Neural cell (in vitro differentiated cells): Measurements from ENCODE around the gene MAP3K15. TPM values are rescaled to one million over a fixed set of nuclear protein-coding genes. Genes with fewer than 3 reads are reported as not detected.

ENCODE experiments used
- H2AFZ ChIP-seq: fragments of 200-600, 300-800 bp; sonication (generic), shearing (Covaris generic); 2 replicates; pipeline ENCODE4 v1.6.0; 2014; ENCODE audit warnings: low read depth, mild to moderate bottlenecking, antibody characterized with exemption, low read length, moderate library complexity
- H3F3A ChIP-seq: fragments of 200-600 bp; shearing (Covaris generic); 2 replicates; pipeline ENCODE4 v1.6.1; 2016; ENCODE audit warnings: mild to moderate bottlenecking, moderate library complexity, mixed read lengths, antibody characterized with exemption, low read length; ENCODE audit not compliant: insufficient read depth, poor library complexity, severe bottlenecking
- H3K27ac ChIP-seq: fragments of 200-600, 300-800 bp; sonication (generic), shearing (Covaris generic); 2 replicates; pipeline ENCODE4 v1.5.1; 2014; ENCODE audit warnings: mild to moderate bottlenecking, low read length, moderate library complexity
- H3K27me3 ChIP-seq: fragments of 300-800, 200-600 bp; sonication (generic), shearing (Covaris generic); 2 replicates; pipeline ENCODE4 v1.6.0; 2014; ENCODE audit warnings: mild to moderate bottlenecking, low read depth, low read length, moderate library complexity; ENCODE audit not compliant: insufficient read depth
- H3K36me3 ChIP-seq: fragments of 300-800, 200-600 bp; sonication (generic), shearing (Covaris generic); 2 replicates; pipeline ENCODE4 v1.5.1; 2014; ENCODE audit warnings: mild to moderate bottlenecking, antibody characterized with exemption, low read length, moderate library complexity; ENCODE audit not compliant: insufficient read depth
- H3K4me2 ChIP-seq: fragments of 300-800, 200-600 bp; sonication (generic), shearing (Covaris generic); 2 replicates; pipeline ENCODE4 v1.6.0; 2014; ENCODE audit warnings: mild to moderate bottlenecking, low read length
- H3K4me3 ChIP-seq: fragments of 300-800, 200-600 bp; sonication (generic), shearing (Covaris generic); 2 replicates; pipeline ENCODE4 v1.5.1; 2014; ENCODE audit warnings: mild to moderate bottlenecking, low read length, moderate library complexity
- H3K79me2 ChIP-seq: fragments of 200-600 bp; shearing (Covaris generic); replicated peaks from 2 replicates; pipeline ENCODE4 v1.6.0; 2014; ENCODE audit warnings: mild to moderate bottlenecking, low read length, moderate library complexity; ENCODE audit not compliant: insufficient read depth
- H3K9ac ChIP-seq: fragments of 300-800, 200-600 bp; sonication (generic), shearing (Covaris generic); 2 replicates; pipeline ENCODE4 v1.6.1; 2016; ENCODE audit warnings: mild to moderate bottlenecking, low read length, mixed read lengths
- H3K9me2 ChIP-seq: fragments of 200-600 bp; shearing (Covaris generic); 2 replicates; pipeline ENCODE4 v1.6.1; 2016; ENCODE audit warnings: mild to moderate bottlenecking, low read length, mixed read lengths; ENCODE audit not compliant: insufficient read depth
- H3K9me3 ChIP-seq: fragments of 200-600, 300-800 bp; sonication (generic), shearing (Covaris generic); 2 replicates; pipeline ENCODE4 v1.6.1; 2016; ENCODE audit warnings: mild to moderate bottlenecking, mixed run types, low read length, moderate library complexity, mixed read lengths
- H4K20me1 ChIP-seq: fragments of 200-600 bp; shearing (Covaris generic); 2 replicates; pipeline ENCODE4 v1.6.1; 2016; ENCODE audit warnings: mild to moderate bottlenecking, mixed run types; ENCODE audit not compliant: insufficient read depth
- EP300 ChIP-seq: fragments of 450-650 bp; conservative IDR thresholded peaks from 2 replicates; pipeline ENCODE4 v1.6.1; 2014; ENCODE audit warnings: antibody characterized with exemption, mild to moderate bottlenecking, moderate library complexity; ENCODE audit not compliant: poor library complexity, severe bottlenecking
- EZH2 ChIP-seq: fragments of 200-600, 300-800 bp; shearing (Covaris generic), sonication (generic); IDR thresholded peaks from 2 replicates; pipeline ENCODE4 v1.6.1; 2014; ENCODE audit warnings: antibody characterized with exemption, low read length, borderline replicate concordance, mild to moderate bottlenecking; ENCODE audit not compliant: insufficient read depth, poor library complexity, severe bottlenecking
- MXI1 ChIP-seq: fragments of 450-650 bp; conservative IDR thresholded peaks from 2 replicates; pipeline ENCODE4 v1.6.1; 2014; ENCODE audit warnings: antibody characterized with exemption, mild to moderate bottlenecking; ENCODE audit not compliant: poor library complexity, severe bottlenecking
- POLR2AphosphoS5 ChIP-seq: IDR thresholded peaks from 2 replicates; pipeline ENCODE4 v1.6.1; 2012
- RAD21 ChIP-seq: fragments of 450-650 bp; conservative IDR thresholded peaks from 2 replicates; pipeline ENCODE4 v1.6.1; 2014; ENCODE audit warnings: antibody characterized with exemption, mild to moderate bottlenecking, moderate library complexity
- SMC3 ChIP-seq: fragments of 450-650 bp; conservative IDR thresholded peaks from 2 replicates; pipeline ENCODE4 v1.6.1; 2014; ENCODE audit warnings: antibody characterized with exemption, mild to moderate bottlenecking, moderate library complexity; ENCODE audit not compliant: poor library complexity
- TAF1 ChIP-seq: IDR thresholded peaks from 2 replicates; pipeline ENCODE4 v1.6.1; 2012; ENCODE audit warnings: low read depth
- polyA plus RNA-seq: library from polyadenylated mRNA; depleted of rRNA; stranded (reverse); fragments of >200 nt; gene quantifications from 2 replicates; pipeline ENCODE4 v1.2.3, GENCODE V29; 2014
- TF ChIP-seq, protein P1 (sequence below): IDR thresholded peaks from 2 replicates; pipeline ENCODE4 v1.6.1; 2012; ENCODE audit warnings: borderline replicate concordance
- TF ChIP-seq, protein P2 (sequence below): fragments of 450-650 bp; IDR thresholded peaks from 2 replicates; pipeline ENCODE4 v1.5.1; 2014; ENCODE audit warnings: antibody characterized with exemption, mild to moderate bottlenecking, moderate library complexity; ENCODE audit not compliant: poor library complexity, severe bottlenecking

Gene MAP3K15
- polyA plus RNA-seq, 1 donor from 2014 or later, result not detected

DNA sequence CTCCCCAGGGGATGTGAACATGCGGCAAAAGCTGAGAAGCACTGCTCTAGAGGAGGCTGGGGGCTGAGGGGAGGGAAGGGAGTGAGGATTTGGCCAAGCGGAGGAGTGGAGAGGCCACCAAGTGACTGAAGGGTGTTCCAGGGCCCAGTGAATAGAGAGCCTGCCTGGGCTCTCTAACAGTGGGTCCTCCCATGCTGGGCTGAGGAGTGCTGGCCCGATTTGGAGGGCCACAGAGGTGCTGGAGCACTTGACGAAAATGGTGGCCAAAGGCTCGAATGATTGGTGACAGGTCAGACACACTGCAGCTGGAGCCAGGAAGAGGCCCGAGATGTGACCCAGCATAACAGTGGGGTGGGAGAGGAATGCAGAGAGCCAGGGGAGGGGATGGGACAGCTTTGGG lies 37.5 kb upstream of the MAP3K15 start:
- H3K9me2 ChIP-seq, result no peaks in the 10 kb centered on the region
- no peak overlapping the region for H3K4me3 ChIP-seq
- no peaks in the 10 kb centered on the region for H3K9me3 ChIP-seq
- no peaks in the 10 kb centered on the region for H3F3A ChIP-seq
- H3K27ac ChIP-seq, result no peak overlapping the region
- no peaks in the 10 kb centered on the region for H3K27me3 ChIP-seq
- no peak for TF ChIP-seq RAD21
- TF ChIP-seq EP300, result no peak
- no peak for TF ChIP-seq EZH2
- TF ChIP-seq TAF1, result no peak
- no peak for TF ChIP-seq MXI1
- TF ChIP-seq, protein P1, sequence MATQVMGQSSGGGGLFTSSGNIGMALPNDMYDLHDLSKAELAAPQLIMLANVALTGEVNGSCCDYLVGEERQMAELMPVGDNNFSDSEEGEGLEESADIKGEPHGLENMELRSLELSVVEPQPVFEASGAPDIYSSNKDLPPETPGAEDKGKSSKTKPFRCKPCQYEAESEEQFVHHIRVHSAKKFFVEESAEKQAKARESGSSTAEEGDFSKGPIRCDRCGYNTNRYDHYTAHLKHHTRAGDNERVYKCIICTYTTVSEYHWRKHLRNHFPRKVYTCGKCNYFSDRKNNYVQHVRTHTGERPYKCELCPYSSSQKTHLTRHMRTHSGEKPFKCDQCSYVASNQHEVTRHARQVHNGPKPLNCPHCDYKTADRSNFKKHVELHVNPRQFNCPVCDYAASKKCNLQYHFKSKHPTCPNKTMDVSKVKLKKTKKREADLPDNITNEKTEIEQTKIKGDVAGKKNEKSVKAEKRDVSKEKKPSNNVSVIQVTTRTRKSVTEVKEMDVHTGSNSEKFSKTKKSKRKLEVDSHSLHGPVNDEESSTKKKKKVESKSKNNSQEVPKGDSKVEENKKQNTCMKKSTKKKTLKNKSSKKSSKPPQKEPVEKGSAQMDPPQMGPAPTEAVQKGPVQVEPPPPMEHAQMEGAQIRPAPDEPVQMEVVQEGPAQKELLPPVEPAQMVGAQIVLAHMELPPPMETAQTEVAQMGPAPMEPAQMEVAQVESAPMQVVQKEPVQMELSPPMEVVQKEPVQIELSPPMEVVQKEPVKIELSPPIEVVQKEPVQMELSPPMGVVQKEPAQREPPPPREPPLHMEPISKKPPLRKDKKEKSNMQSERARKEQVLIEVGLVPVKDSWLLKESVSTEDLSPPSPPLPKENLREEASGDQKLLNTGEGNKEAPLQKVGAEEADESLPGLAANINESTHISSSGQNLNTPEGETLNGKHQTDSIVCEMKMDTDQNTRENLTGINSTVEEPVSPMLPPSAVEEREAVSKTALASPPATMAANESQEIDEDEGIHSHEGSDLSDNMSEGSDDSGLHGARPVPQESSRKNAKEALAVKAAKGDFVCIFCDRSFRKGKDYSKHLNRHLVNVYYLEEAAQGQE, result no peak
- TF ChIP-seq POLR2AphosphoS5, result no peak
- TF ChIP-seq, protein P2, sequence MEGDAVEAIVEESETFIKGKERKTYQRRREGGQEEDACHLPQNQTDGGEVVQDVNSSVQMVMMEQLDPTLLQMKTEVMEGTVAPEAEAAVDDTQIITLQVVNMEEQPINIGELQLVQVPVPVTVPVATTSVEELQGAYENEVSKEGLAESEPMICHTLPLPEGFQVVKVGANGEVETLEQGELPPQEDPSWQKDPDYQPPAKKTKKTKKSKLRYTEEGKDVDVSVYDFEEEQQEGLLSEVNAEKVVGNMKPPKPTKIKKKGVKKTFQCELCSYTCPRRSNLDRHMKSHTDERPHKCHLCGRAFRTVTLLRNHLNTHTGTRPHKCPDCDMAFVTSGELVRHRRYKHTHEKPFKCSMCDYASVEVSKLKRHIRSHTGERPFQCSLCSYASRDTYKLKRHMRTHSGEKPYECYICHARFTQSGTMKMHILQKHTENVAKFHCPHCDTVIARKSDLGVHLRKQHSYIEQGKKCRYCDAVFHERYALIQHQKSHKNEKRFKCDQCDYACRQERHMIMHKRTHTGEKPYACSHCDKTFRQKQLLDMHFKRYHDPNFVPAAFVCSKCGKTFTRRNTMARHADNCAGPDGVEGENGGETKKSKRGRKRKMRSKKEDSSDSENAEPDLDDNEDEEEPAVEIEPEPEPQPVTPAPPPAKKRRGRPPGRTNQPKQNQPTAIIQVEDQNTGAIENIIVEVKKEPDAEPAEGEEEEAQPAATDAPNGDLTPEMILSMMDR, result no peak
- TF ChIP-seq SMC3, result no peak
- H3K9ac ChIP-seq, result no peak overlapping the region
- no peak overlapping the region for H2AFZ ChIP-seq
- no peaks in the 10 kb centered on the region for H4K20me1 ChIP-seq
- H3K36me3 ChIP-seq, result no peaks in the 10 kb centered on the region
- no peaks in the 10 kb centered on the region for H3K79me2 ChIP-seq
- no peak overlapping the region for H3K4me2 ChIP-seq

DNA sequence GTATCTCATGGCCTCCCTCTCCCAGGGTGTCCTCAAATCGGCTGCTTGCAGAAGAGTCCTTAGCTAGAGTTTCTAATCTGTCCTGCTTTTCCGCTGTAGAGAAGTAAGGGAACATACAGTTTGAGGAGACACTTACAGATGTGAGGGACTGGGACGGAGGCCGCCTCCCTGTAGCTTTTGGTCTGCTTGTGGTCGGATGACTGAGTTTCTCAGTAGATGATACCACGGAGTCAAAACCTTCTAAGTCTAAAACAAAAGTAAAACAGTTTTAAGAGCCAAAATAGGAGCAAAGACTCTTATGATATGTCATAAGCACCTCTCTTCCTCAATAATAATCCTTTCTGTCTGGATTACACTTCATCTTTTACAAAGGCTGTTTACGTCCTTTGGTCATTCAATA lies 34.5 kb upstream of the MAP3K15 start:
- Histone ChIP-seq H3K27ac (no peak overlapping the region), H3K27me3 (no peaks in the 10 kb centered on the region), H3K4me2 (no peak overlapping the region), H3K9me2 (no peaks in the 10 kb centered on the region), H2AFZ (no peak overlapping the region), H3K36me3 (no peaks in the 10 kb centered on the region), H4K20me1 (no peaks in the 10 kb centered on the region), H3K79me2 (no peaks in the 10 kb centered on the region), H3K4me3 (no peak overlapping the region), H3K9me3 (no peaks in the 10 kb centered on the region), H3K9ac (no peak overlapping the region), H3F3A (no peaks in the 10 kb centered on the region)
- TF ChIP-seq EP300, result no peak

DNA sequence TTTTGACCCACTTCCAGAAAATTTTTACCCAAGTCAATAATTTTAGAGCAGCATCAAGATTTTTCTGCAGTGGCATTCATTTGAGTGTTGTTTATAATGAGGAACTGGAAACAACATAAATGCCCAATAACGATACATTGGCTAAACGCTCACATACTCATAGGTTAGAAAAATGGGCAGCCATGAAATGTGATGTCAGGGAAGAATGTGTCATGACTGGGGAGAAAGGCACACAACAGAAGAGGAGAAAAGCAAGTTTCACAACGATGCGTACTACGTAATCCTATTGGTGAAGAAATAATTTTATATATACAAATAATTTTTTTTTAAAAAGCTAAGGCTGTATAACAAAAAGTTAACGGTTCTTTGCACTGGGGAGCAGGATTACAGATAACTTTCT lies 33.6 kb upstream of the MAP3K15 start:
- no peaks in the 10 kb centered on the region for H4K20me1 ChIP-seq

More for the DNA sequence above, 33.6 kb upstream of the MAP3K15 start:
- Histone ChIP-seq H3K36me3 (no peaks in the 10 kb centered on the region), H3K9ac (no peak overlapping the region), H3K4me2 (no peak overlapping the region), H3K27me3 (no peaks in the 10 kb centered on the region), H3F3A (no peaks in the 10 kb centered on the region), H3K79me2 (no peaks in the 10 kb centered on the region), H2AFZ (no peak overlapping the region), H3K9me3 (no peaks in the 10 kb centered on the region), H3K9me2 (no peaks in the 10 kb centered on the region), H3K4me3 (no peak overlapping the region), H3K27ac (no peak overlapping the region)
- no peak for TF ChIP-seq POLR2AphosphoS5
- no peak for TF ChIP-seq EP300
- TF ChIP-seq, protein P1, result no peak
- no peak for TF ChIP-seq TAF1
- TF ChIP-seq EZH2, result no peak
- TF ChIP-seq MXI1, result no peak
- TF ChIP-seq RAD21, result no peak
- no peak for TF ChIP-seq SMC3
- TF ChIP-seq, protein P2, result no peak
